ENCODE results near the gene PARD3. TPM values are rescaled to one million over a fixed set of nuclear protein-coding genes. Genes with fewer than 3 reads are reported as not detected.

PARD3 gene
- total RNA-seq, 1 experiment from 2014 or later, result 57.4 TPM

- Histone ChIP-seq H3K27ac (no peak overlapping the region), H2AFZ (no peak overlapping the region), H3K79me2 (ENCODE audit: low read depth) (no peaks in the 10 kb centered on the region), H3K36me3 (ENCODE audit: low read depth) (no peaks in the 10 kb centered on the region), H4K20me1 (ENCODE audit: insufficient read depth) (no peaks in the 10 kb centered on the region), H3K27me3 (ENCODE audit: insufficient read depth, low read depth) (no peaks in the 10 kb centered on the region), H3F3A (ENCODE audit: insufficient read depth, low read depth) (no peaks in the 10 kb centered on the region), H3K9me2 (ENCODE audit: insufficient read depth) (no peaks in the 10 kb centered on the region), H3K4me3 (no peak overlapping the region), H3K4me1 (replicated peaks; ENCODE audit: insufficient read depth) (no peaks in the 10 kb centered on the region), H3K4me2 (no peak overlapping the region), H3K9me3 (ENCODE audit: insufficient read depth, low read depth) (no peaks in the 10 kb centered on the region)
- POLR2A ChIA-PET (ENCODE audit: unreplicated experiment), result no interaction called here
- CTCF ChIA-PET, result no interaction called here
- TF ChIP-seq CTCF (conservative IDR thresholded peaks at IDR 0.05), result no peak
- TF ChIP-seq EZH2 (IDR thresholded peaks at IDR 0.05; ENCODE audit: low read depth), result no peak
- intact Hi-C loops (cut with micrococcal nuclease; ENCODE audit: unreplicated experiment), result no loop called here
- no peak for DNase-seq
- BruUV-seq (replicated peaks), result no TSS peak
Measured at GRCh38 chr10:34389801-34390200, 425.3 kb downstream of the PARD3 start.

DNA sequence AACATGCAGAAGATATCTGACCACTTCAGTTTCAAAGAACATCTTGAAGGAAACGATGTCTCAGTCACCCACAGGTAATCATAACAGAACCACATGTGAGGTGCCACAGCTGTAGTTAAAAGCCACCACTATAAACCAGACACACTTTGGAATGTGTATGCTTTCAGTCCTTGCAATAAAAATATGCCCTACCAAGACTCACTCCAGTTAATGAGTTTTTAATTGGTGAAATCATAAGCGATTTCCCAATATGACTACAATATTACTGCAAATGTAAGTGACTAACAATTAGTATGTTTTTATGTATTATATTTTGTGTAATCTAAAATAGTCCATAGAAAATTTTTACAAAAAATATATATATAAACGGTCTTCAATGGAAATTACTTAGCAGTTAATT lies 428.2 kb downstream of the PARD3 start:
- no peak for TF ChIP-seq EZH2 (IDR thresholded peaks at IDR 0.05; ENCODE audit: low read depth)
- TF ChIP-seq CTCF (conservative IDR thresholded peaks at IDR 0.05), result no peak
- intact Hi-C loops (cut with micrococcal nuclease; ENCODE audit: unreplicated experiment), result no loop called here
- BruUV-seq (replicated peaks), result no TSS peak

DNA sequence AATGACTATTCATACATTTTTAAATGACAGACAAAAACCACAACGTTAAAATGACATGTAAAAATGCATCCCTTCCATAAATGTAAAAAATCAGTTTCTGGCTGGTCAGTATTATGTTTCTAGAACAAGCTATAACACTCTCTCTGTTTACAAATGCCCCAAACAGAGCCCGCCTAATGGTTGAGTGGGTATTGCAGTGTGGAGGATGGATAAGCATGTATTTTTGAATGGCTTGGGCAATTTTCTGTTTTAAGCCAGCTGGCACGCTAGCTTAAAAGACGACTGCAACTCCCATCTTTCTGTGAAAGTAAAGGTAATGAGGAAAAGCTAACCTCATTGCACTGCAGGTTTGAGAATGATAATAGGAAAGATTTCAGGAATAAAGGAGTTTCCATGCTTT lies 430.7 kb downstream of the PARD3 start:
- Histone ChIP-seq H3K36me3 (ENCODE audit: low read depth) (no peaks in the 10 kb centered on the region; the same call in 1 of the 2 replicates), H3K4me1 (replicated peaks; ENCODE audit: insufficient read depth) (no peaks in the 10 kb centered on the region), H3K9me3 (ENCODE audit: insufficient read depth, low read depth) (no peaks in the 10 kb centered on the region), H2AFZ (no peak overlapping the region), H3K27me3 (ENCODE audit: insufficient read depth, low read depth) (no peaks in the 10 kb centered on the region), H3K27ac (no peak overlapping the region), H3F3A (ENCODE audit: insufficient read depth, low read depth) (no peaks in the 10 kb centered on the region), H4K20me1 (ENCODE audit: insufficient read depth) (no peaks in the 10 kb centered on the region), H3K9me2 (ENCODE audit: insufficient read depth) (no peaks in the 10 kb centered on the region), H3K79me2 (ENCODE audit: low read depth) (no peaks in the 10 kb centered on the region), H3K4me2 (no peak overlapping the region), H3K4me3 (no peak overlapping the region)
- DNase-seq, result no peak
- no TSS peak for BruUV-seq (replicated peaks)
- TF ChIP-seq EZH2 (IDR thresholded peaks at IDR 0.05; ENCODE audit: low read depth) (no peak), CTCF (conservative IDR thresholded peaks at IDR 0.05) (no peak)
- intact Hi-C loops (cut with micrococcal nuclease; ENCODE audit: unreplicated experiment), result no loop called here
- ChIA-PET CTCF (no interaction called here), POLR2A (ENCODE audit: unreplicated experiment) (interaction anchor here (0.6 kb wide), 1 partner anchor 902 kb away, joined by 4 read pairs; no protein-coding TSS in a partner anchor)

More for the DNA sequence above, 428.2 kb downstream of the PARD3 start:
- Histone ChIP-seq H2AFZ (no peak overlapping the region), H3K36me3 (ENCODE audit: low read depth) (no peaks in the 10 kb centered on the region; the same call in 1 of the 2 replicates), H3K9me3 (ENCODE audit: insufficient read depth, low read depth) (no peaks in the 10 kb centered on the region), H3K4me1 (replicated peaks; ENCODE audit: insufficient read depth) (no peaks in the 10 kb centered on the region), H3K27me3 (ENCODE audit: insufficient read depth, low read depth) (no peaks in the 10 kb centered on the region), H3K27ac (no peak overlapping the region), H4K20me1 (ENCODE audit: insufficient read depth) (no peaks in the 10 kb centered on the region), H3K79me2 (ENCODE audit: low read depth) (no peaks in the 10 kb centered on the region), H3K4me3 (no peak overlapping the region), H3K9me2 (ENCODE audit: insufficient read depth) (no peaks in the 10 kb centered on the region), H3K4me2 (no peak overlapping the region), H3F3A (ENCODE audit: insufficient read depth, low read depth) (no peaks in the 10 kb centered on the region)
- CTCF ChIA-PET, result no interaction called here
- no peak for DNase-seq
- POLR2A ChIA-PET (ENCODE audit: unreplicated experiment), result no interaction called here
